ENCODE measurements around the gene CYP1B1.

CYP1B1 gene

GRCh38 chr2:38057651-38058410 is 18.1 kb downstream of the CYP1B1 start:
- Histone ChIP-seq H3K4me3 (ENCODE audit: low read depth, low read length, poor library complexity, severe bottlenecking) (no peak overlapping the region), H3K36me3 (ENCODE audit: insufficient read depth, low read length) (no peaks in the 10 kb centered on the region), H3K27ac (ENCODE audit: low read depth, low read length, poor library complexity, severe bottlenecking) (no peak overlapping the region), H3K79me2 (ENCODE audit: insufficient read depth, low read length) (no peaks in the 10 kb centered on the region), H3K9me2 (ENCODE audit: low read depth, low read length) (no peaks in the 10 kb centered on the region), H3K4me2 (ENCODE audit: low read length) (no peak overlapping the region), H3K9ac (ENCODE audit: low read length) (no peak overlapping the region), H3K4me1 (ENCODE audit: insufficient read depth, low read length, severe bottlenecking) (no peaks in the 10 kb centered on the region), H3F3A (ENCODE audit: insufficient read depth, low read length) (no peaks in the 10 kb centered on the region), H4K20me1 (ENCODE audit: insufficient read depth, low read length) (no peaks in the 10 kb centered on the region), H3K9me3 (ENCODE audit: low read length) (no peaks in the 10 kb centered on the region), H2AFZ (ENCODE audit: low read length) (no peak overlapping the region), H3K27me3 (ENCODE audit: insufficient read depth, low read length) (no peaks in the 10 kb centered on the region)
- TF ChIP-seq EZH2 (IDR thresholded peaks at IDR 0.05; ENCODE audit: borderline replicate concordance, low read length) (no peak), CTCF (IDR thresholded peaks at IDR 0.05; ENCODE audit: low read length) (no peak)

- no peak overlapping the region for H3K4me3 ChIP-seq (ENCODE audit: low read depth, low read length, poor library complexity, severe bottlenecking)
- H3K4me1 ChIP-seq (ENCODE audit: insufficient read depth, low read length, severe bottlenecking), result no peaks in the 10 kb centered on the region
- no peaks in the 10 kb centered on the region for H4K20me1 ChIP-seq (ENCODE audit: insufficient read depth, low read length)
- no peaks in the 10 kb centered on the region for H3K27me3 ChIP-seq (ENCODE audit: insufficient read depth, low read length)
- H3K9ac ChIP-seq (ENCODE audit: low read length), result no peak overlapping the region
- TF ChIP-seq CTCF (IDR thresholded peaks at IDR 0.05; ENCODE audit: low read length), result no peak
- TF ChIP-seq EZH2 (IDR thresholded peaks at IDR 0.05; ENCODE audit: borderline replicate concordance, low read length), result no peak
- H3K9me2 ChIP-seq (ENCODE audit: low read depth, low read length), result no peaks in the 10 kb centered on the region
- H2AFZ ChIP-seq (ENCODE audit: low read length), result no peak overlapping the region
- no peak overlapping the region for H3K27ac ChIP-seq (ENCODE audit: low read depth, low read length, poor library complexity, severe bottlenecking)
- no peaks in the 10 kb centered on the region for H3K79me2 ChIP-seq (ENCODE audit: insufficient read depth, low read length)
- no peaks in the 10 kb centered on the region for H3K9me3 ChIP-seq (ENCODE audit: low read length)
- no peaks in the 10 kb centered on the region for H3K36me3 ChIP-seq (ENCODE audit: insufficient read depth, low read length)
- H3F3A ChIP-seq (ENCODE audit: insufficient read depth, low read length), result no peaks in the 10 kb centered on the region
- no peak overlapping the region for H3K4me2 ChIP-seq (ENCODE audit: low read length)
Measured at GRCh38 chr2:38056216-38056615, 19.7 kb downstream of the CYP1B1 start.

- H3K9me3 ChIP-seq (ENCODE audit: low read length), result no peaks in the 10 kb centered on the region
- no peaks in the 10 kb centered on the region for H3K27me3 ChIP-seq (ENCODE audit: insufficient read depth, low read length)
- no peaks in the 10 kb centered on the region for H3K79me2 ChIP-seq (ENCODE audit: insufficient read depth, low read length)
- H3K9me2 ChIP-seq (ENCODE audit: low read depth, low read length), result peaks cover 4% of the 10 kb centered on the region; the same call in 1 of the 2 replicates
- no peak overlapping the region for H3K4me2 ChIP-seq (ENCODE audit: low read length)
- TF ChIP-seq EZH2 (IDR thresholded peaks at IDR 0.05; ENCODE audit: borderline replicate concordance, low read length) (no peak), CTCF (IDR thresholded peaks at IDR 0.05; ENCODE audit: low read length) (no peak)
- no peak overlapping the region for H3K4me3 ChIP-seq (ENCODE audit: low read depth, low read length, poor library complexity, severe bottlenecking)
- H3K4me1 ChIP-seq (ENCODE audit: insufficient read depth, low read length, severe bottlenecking), result no peaks in the 10 kb centered on the region
- H3K27ac ChIP-seq (ENCODE audit: low read depth, low read length, poor library complexity, severe bottlenecking), result no peak overlapping the region
- no peaks in the 10 kb centered on the region for H3F3A ChIP-seq (ENCODE audit: insufficient read depth, low read length)
- H3K36me3 ChIP-seq (ENCODE audit: insufficient read depth, low read length), result no peaks in the 10 kb centered on the region
- no peak overlapping the region for H3K9ac ChIP-seq (ENCODE audit: low read length)
- H2AFZ ChIP-seq (ENCODE audit: low read length), result no peak overlapping the region
- no peaks in the 10 kb centered on the region for H4K20me1 ChIP-seq (ENCODE audit: insufficient read depth, low read length)
Measured at GRCh38 chr2:38045811-38046210, 30.1 kb downstream of the CYP1B1 start.

All from OCI-LY1 (cell line).